NOMO-1 treated with DMSO at 0.1 percent for 48 hours (cell line): Measurements from ENCODE around the gene ATP6V1C2.
"Not testable (repeated sequence)": the region's sequence is repeated elsewhere in the genome, so short reads cannot be mapped to it uniquely, and the experiment has no call there.

Experiments
- DNase-seq: peaks from one replicate; lab custom pipeline; 2025; ENCODE audit not compliant: unreplicated experiment; lab: John Stamatoyannopoulos, UW

The ATP6V1C2 gene

GRCh38 chr2:10765461-10765860 lies 44.0 kb downstream of the ATP6V1C2 start:
- no peak for DNase-seq

DNA sequence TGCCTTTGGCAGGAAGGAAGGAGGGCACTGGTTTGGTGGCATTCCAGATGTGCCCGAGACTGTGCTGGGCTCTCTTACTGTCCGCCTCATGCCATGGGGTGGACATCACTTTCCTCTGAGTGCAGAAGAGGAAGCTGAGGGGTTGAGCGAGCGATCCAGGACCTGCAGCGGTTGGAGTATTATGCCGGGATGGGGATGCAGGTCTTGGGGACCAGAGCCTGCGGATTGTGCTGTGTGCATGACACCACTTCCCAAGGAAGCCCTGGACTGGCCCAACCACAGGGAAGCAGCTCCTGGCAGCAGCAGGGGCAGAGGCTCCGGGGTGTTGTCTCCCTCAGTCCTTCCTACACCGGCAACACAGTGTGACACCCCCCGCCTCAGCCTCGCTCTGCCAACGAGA lies 44.5 kb downstream of the ATP6V1C2 start:
- DNase-seq: no peak

GRCh38 chr2:10768063-10768507 lies 46.7 kb downstream of the ATP6V1C2 start:
- no peak for DNase-seq

GRCh38 chr2:10770956-10771750 lies 49.7 kb downstream of the ATP6V1C2 start:
- no peak for DNase-seq

- no peak for DNase-seq
Measured at GRCh38 chr2:10771786-10772185, 50.4 kb downstream of the ATP6V1C2 start.

DNA sequence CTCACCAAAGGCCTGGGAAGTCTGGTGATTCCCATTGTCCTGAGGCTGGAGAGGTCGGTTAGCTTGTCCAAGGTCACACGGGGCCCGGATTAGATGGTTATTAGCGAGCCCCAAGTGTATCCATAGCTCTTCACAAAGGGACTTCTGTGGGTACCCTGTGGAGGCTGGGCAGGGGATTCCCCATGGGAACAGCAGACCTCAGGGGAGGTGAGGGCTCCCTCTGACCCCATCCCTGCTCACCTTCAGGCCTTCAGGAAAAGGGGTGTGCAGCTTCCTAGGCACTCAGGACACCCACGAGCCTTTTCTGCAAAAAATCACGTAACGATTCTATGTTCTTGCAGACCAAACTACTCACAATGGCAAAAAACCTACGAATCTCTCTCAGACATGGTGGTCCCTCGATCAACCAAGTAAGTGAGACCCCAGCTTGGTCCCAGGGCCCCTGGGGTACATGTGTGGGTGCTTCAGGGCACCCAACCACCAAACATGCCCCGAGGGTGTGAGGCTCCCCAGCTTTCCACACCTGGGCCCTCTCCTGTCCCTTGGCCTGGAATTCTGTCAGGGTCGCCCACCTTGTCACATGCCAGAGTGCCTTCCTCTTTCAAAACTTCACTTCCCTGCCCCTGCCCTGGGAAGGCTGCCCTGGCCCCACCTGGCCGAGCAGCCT lies 50.9 kb downstream of the ATP6V1C2 start:
- no peak for DNase-seq

DNA sequence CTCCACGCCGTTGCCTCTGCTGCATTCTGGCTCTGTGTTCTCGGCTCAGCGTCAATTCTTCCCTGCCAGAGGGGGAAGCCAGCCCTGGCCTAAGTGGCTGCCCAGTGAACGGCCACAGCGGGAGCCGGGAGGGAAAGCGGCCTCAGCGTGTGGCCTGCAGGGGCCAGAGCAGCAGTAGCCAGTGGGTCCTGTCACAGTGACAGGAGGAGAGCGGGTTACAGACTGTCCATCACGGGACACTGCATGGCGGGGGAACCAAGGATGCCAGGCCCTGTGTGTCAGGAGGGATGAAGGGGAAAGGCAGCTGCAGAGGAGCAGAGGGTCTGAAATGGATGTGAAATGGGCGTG lies 51.4 kb downstream of the ATP6V1C2 start:
- no peak for DNase-seq

DNA sequence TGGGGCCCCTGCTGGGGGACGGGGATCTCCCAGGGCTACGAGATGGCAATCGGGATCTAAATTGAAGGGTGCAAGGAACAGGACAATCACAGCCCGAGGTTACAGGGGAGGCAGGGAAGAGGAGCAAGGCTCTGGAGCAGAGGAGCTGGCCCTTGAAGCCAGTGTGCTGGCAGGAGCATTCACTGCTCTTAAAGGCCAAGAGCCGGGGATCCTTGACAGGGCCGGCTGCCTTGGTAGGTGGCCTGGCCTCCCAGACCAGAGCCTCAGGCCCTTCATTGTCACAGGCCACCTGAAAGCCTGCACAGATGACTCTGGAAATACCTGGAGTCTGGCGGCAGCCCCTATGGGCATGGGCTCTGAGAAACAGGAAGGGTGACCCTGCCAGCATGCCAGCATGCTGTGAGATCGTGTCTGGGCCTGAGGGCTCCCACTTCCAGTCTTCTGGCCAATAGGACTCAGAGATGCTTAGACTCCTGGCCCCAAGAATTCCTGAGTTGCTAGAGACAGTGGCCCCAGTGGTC lies 52.5 kb downstream of the ATP6V1C2 start:
- no peak for DNase-seq

DNA sequence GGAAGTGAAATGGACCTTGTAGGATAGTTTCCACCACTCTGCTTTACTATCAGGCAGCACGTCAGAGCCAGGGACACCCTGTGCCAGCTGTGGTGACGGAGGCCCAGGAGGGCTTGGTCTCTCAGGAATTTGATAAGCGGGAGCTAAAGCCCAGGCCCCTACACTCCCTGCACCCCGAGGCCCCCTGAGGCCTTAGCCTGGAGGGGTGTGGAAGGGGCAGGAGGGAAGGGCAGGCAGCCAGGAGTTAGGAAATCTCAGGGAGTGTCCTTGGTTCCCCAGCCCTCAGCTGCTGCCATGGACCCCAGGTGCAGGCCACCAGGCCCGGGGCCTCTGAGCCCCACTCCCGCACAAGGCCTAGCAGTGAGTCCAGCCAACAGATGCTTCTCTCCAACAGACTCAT lies 53.0 kb downstream of the ATP6V1C2 start:
- DNase-seq: no peak

GRCh38 chr2:10775021-10775780 lies 53.8 kb downstream of the ATP6V1C2 start:
- no peak for DNase-seq

DNA sequence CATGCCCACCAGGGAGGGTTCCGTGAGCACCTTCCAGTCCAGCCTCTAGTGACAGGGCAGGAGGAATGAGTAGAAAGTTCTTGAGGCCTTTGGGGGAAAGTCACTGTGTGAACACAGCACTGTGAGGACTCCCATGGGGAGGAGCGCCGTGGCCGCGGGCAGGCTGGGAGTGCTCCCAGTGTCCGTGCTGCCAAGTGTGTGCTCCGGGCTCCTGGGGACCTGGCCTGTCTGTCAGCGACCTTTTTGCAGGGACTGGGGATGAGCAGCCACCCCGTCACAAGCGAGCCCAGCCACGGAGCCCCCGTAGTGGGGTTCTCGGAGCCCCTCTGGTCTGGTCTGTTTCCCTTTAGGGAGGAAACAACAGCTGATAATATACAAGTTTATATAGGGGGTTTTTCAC lies 54.4 kb downstream of the ATP6V1C2 start:
- no peak for DNase-seq

DNA sequence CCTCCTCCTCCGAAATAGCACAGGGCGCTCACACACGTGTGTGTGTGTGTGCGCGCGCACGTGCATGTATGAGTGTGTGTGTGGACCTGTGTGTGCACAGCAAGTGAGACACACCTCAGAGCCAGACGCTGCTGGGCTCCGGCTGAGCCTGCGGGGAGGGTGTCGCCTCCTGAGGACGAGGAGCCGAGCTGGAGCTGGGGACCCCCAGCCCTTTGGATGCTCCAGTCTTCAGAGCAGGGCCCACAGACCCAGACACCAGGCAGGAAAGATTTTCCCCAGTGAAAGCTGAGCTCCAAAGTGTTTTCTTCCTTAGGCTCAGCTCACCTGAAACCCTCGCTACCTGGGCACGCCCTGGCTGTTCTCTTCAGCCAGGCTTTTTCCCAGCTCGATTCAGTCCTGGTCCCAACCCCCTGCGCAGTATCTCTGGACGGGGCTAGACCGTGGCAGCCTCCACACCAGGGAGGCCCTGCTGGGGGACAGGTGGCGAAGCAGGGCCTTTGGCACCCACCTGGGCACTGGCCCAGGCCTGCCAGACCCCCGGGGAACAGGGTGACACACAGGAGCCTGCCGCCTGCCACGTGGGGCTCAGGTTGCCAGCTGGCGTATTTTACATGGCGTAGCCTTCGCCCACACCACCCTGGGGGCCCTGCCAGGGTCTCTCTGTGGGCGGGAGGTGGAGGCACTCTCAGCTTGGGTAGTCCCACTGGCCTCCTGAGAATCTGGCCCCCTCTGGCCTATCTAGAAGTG lies 55.0 kb downstream of the ATP6V1C2 start:
- DNase-seq: no peak

GRCh38 chr2:10777111-10777841 lies 55.8 kb downstream of the ATP6V1C2 start:
- DNase-seq: no peak

DNA sequence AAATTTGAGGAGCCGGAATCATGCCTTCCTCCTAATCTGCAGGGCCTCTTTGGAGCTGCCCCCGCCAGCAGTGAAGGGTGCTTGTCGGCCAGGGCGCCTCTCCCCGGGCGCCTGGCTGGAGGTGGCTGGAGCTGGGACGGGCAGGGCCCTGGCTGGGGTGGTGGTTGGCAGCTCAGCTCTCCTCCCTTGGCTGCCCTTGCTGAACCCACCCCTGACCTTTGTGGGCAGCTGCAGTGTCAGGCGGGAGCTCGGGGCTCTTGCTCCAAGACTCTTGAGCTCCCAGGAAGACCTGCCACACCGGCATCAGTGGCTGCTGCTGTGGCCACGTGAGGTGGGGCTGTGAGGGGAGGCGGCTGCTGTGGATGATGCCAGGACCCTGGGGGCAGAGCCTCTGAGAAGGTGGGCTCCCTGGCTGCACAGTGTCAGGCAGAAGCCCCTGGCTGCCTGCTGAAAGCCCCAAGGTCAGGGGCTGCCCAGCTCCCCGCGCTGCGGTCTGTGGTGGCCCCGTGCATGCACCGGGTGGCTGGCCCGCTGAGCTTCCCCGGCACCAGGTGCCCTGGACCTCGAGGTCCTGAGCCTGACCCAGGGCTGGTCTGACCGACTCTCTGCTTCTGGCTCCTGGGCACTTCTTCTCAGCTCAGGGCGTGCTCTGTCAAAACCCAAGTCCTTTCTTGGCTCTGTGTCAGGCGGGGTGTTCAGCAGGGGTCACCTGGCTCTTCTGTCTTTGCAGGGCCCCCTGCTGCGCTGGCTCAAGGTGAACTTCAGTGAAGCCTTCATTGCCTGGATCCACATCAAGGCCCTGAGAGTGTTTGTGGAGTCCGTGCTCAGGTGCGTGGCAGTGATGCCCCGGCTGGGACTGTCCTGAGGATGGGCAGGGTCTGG lies 56.7 kb downstream of the ATP6V1C2 start:
- no peak for DNase-seq

- no peak for DNase-seq
Measured at GRCh38 chr2:10778724-10779115, 57.3 kb downstream of the ATP6V1C2 start.

DNA sequence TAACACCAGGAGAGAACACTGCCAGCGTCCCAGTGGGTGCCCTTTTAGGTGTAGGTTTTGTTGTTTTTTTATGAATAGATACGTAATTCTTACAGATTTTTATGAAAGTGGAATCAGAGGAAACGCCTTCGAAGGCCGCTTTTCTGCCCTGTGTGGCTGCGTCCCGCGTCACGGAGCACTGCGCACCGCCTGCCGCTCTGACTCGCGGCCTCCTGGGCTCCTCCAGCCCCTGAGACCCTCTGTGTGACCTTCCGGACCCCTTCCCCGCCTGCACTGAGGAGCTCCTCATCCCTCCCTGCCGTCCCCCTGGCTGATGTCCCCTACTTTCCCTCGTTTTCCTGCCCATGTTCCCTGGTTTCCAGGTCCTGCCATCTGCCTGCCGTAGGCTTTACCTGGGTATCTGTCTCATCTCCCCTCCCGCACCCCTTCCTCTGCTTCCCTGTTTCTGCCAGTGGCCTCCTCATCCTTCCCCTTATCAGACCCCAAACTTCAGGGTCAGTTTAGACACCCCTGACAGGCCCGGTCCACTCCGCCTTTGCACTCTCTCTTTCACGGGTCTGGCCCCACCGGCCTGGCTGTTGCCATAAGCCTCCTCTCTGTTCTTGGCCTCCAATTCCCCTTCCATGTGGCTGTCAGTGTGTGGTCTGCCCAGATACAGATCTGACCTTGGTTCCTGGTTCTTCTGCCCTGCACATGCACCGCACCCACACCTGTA lies 58.5 kb downstream of the ATP6V1C2 start:
- DNase-seq: no peak

DNA sequence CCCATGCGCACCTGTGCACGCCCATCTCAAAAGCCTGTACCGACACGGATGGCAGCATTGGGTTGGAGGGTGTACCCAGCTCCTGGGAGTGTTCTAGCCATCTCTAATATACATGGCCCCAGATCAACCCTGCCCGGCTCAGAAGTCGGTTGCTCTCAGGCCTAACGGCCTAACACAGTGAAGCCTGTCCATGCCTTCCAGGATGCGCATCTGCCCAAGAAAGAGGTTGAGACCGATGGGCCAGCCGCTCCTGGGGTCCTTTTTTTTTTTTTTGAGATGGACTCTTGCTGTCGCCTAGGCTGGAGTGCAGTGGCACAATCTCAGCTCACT lies 59.0 kb downstream of the ATP6V1C2 start:
- no peak for DNase-seq

GRCh38 chr2:10780821-10781220 lies 59.4 kb downstream of the ATP6V1C2 start:
- not testable (repeated sequence) for DNase-seq

DNA sequence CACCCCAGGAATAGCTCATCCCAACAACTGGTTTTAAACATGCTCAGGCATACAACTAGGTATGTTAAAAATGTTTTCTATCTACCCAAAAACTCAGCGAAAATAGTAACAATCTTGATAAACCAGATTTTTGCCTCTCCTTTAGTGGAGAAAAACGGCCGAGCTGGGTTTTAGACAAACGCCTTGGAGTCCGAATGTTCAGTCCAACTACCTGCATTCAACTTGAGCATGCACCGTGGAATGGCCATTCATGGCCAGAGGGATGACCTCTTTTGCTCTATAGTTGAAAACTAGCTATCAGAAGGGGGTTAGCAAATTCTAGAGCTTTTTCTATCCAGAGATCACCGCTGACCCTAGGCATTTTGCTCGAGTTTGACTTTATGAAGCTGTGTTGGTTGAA lies 60.3 kb downstream of the ATP6V1C2 start:
- DNase-seq: no peak
